Gastrocnemius medialis (tissue), 4 donors: ENCODE measurements around the gene ZNF365. TPM values are rescaled to one million over a fixed set of nuclear protein-coding genes. Genes with fewer than 3 reads are reported as not detected.
"Not testable (repeated sequence)": the region's sequence is repeated elsewhere in the genome, so short reads cannot be mapped to it uniquely, and the experiment has no call there.

Source experiments
- ATAC-seq, 2 donors: fragments of 150-250 bp; one replicate each; pipeline ENCODE4 v1.9.1; 2016
- DNase-seq, 2 donors: peaks; one replicate each; pipeline ENCODE4 v3.0.0-alpha.2; 2019
- H3K27ac ChIP-seq, 4 donors: fragments of 200-600 bp; sonication (generic); 1 replicate in 1 of 4; 2 replicates in 3 of 4; pipeline ENCODE4 v1.5.1; 2016 to 2018; ENCODE audit warnings: mild to moderate bottlenecking in 2 of 4, moderate library complexity in 1 of 4
- H3K27me3 ChIP-seq, 3 donors: fragments of 200-600 bp; sonication (generic) in 2 of 3; 1 replicate in 1 of 3; 2 replicates in 2 of 3; pipeline versions ENCODE4 v1.5.1 to v1.6.0; 2016 to 2019; ENCODE audit warnings: mild to moderate bottlenecking in 1 of 3, moderate library complexity in 1 of 3
- H3K36me3 ChIP-seq, 2 donors: fragments of 200-600 bp; sonication (generic) in 1 of 2; one replicate each; pipeline ENCODE4 v1.5.1; 2017 to 2018
- H3K4me1 ChIP-seq, 2 donors: fragments of 200-600 bp; sonication (generic) in 1 of 2; one replicate each; pipeline ENCODE4 v1.5.1; 2016 to 2017; ENCODE audit warnings: mild to moderate bottlenecking in 2 of 2
- H3K4me3 ChIP-seq, 4 donors: fragments of 200-600 bp; sonication (generic) in 3 of 4; 1 replicate in 1 of 4; 2 replicates in 3 of 4; pipeline ENCODE4 v1.5.1; 2016 to 2019; ENCODE audit warnings: mild to moderate bottlenecking in 2 of 4
- H3K9me3 ChIP-seq, 3 donors: fragments of 200-600 bp; sonication (generic) in 2 of 3; 1 replicate in 1 of 3; 2 replicates in 2 of 3; pipeline ENCODE4 v1.5.1; 2016 to 2019
- POLR2A ChIP-seq, 2 donors: fragments of 450-650 bp; IDR thresholded peaks; one replicate each; pipeline ENCODE4 v1.6.1; 2017; ENCODE audit warnings: antibody characterized with exemption in 2 of 2, mild to moderate bottlenecking in 2 of 2, moderate library complexity in 2 of 2
- in situ Hi-C, 4 donors: fragments of 200-750 bp; cut with MboI; loops; one replicate each; pipeline versions ENCODE4 v1.15.0 to v1.8.0; 2017; ENCODE audit warnings: low sequenced_read_pairs in 4 of 4
- intact Hi-C: fragments of 100-400 bp; cut with DNase I; formaldehyde crosslinking; loops from one replicate; pipeline ENCODE4 v1.15.1; 2023; ENCODE audit warnings: low total_unique reads
- total RNA-seq, 4 donors: library from RNA; depleted of rRNA; stranded (reverse); fragments of >200 nt; gene quantifications; one replicate each; pipeline versions ENCODE4 v1.1.0 to v1.2.3, GENCODE V29; 2016
- TF ChIP-seq, protein P1 (sequence below), 5 experiments: fragments of 450-650 bp in 3 of 5; fragments of 200-600 bp in 2 of 5; sonication (generic) in 2 of 5; IDR thresholded peaks in 4 of 5; conservative IDR thresholded peaks in 1 of 5; 1 replicate in 4 of 5; 2 replicates in 1 of 5; pipeline ENCODE4 v1.5.1; 2016 to 2019; ENCODE audit warnings: antibody characterized with exemption in 5 of 5, mild to moderate bottlenecking in 3 of 5, moderate library complexity in 3 of 5

The ZNF365 gene
- total RNA-seq, 4 donors from 2014 or later = not detected

- H3K4me3 ChIP-seq = no peak overlapping the region
- no peak for ATAC-seq
- in situ Hi-C loops = no loop called here
These were observed 19.3 kb upstream of the ZNF365 start for GRCh38 chr10:62354916-62355315.

DNA sequence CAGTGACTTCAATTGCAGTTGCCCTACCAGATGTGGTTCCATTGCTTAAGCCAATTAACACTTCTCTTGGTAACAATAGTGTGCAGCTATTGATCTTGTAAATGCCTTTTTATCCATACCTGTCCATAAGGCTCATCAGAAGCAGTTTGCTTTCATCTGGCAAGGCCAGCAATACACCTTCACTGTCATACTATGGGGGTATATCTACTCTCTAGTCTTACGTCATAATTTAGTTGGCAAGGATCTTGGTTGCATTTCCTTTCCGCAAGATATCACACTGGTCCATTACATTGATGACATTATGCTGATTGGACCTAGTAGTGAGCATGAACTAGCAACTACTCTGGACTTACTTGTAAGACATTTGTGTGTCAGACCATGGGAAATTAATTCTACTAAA, 17.7 kb upstream of the ZNF365 start:
- no peak for ATAC-seq
- intact Hi-C loops = no loop called here
- no peaks in the 10 kb centered on the region for H3K27me3 ChIP-seq
- in situ Hi-C loops = no loop called here
- no peaks in the 10 kb centered on the region for H3K36me3 ChIP-seq
- no peak overlapping the region for H3K4me3 ChIP-seq
- H3K4me1 ChIP-seq = no peaks in the 10 kb centered on the region
- no peaks in the 10 kb centered on the region for H3K9me3 ChIP-seq
- DNase-seq = no peak
- TF ChIP-seq POLR2A (IDR thresholded peaks at IDR 0.05) = no peak
- TF ChIP-seq, protein P1, sequence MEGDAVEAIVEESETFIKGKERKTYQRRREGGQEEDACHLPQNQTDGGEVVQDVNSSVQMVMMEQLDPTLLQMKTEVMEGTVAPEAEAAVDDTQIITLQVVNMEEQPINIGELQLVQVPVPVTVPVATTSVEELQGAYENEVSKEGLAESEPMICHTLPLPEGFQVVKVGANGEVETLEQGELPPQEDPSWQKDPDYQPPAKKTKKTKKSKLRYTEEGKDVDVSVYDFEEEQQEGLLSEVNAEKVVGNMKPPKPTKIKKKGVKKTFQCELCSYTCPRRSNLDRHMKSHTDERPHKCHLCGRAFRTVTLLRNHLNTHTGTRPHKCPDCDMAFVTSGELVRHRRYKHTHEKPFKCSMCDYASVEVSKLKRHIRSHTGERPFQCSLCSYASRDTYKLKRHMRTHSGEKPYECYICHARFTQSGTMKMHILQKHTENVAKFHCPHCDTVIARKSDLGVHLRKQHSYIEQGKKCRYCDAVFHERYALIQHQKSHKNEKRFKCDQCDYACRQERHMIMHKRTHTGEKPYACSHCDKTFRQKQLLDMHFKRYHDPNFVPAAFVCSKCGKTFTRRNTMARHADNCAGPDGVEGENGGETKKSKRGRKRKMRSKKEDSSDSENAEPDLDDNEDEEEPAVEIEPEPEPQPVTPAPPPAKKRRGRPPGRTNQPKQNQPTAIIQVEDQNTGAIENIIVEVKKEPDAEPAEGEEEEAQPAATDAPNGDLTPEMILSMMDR (IDR thresholded peaks at IDR 0.05 in 4 of 5, conservative IDR thresholded peaks at IDR 0.05 in 1 of 5) = no peak
- H3K27ac ChIP-seq = no peak overlapping the region

More at GRCh38 chr10:62354916-62355315, 19.3 kb upstream of the ZNF365 start:
- no peak for TF ChIP-seq POLR2A (IDR thresholded peaks at IDR 0.05)
- TF ChIP-seq, protein P1 (IDR thresholded peaks at IDR 0.05 in 4 of 5, conservative IDR thresholded peaks at IDR 0.05 in 1 of 5) = no peak
- Histone ChIP-seq H3K36me3 (no peaks in the 10 kb centered on the region), H3K27me3 (no peaks in the 10 kb centered on the region), H3K9me3 (no peaks in the 10 kb centered on the region), H3K27ac (no peak overlapping the region), H3K4me1 (no peaks in the 10 kb centered on the region)
- DNase-seq = no peak
- intact Hi-C loops = no loop called here

GRCh38 chr10:62358151-62358550, 16.0 kb upstream of the ZNF365 start:
- in situ Hi-C loops, H3K36me3 ChIP-seq, H3K27ac ChIP-seq, intact Hi-C loops, H3K4me1 ChIP-seq, H3K9me3 ChIP-seq, H3K4me3 ChIP-seq, H3K27me3 ChIP-seq, DNase-seq, ATAC-seq: not testable (repeated sequence)

GRCh38 chr10:62373639-62373994, 552 bp upstream of the ZNF365 start:
- Histone ChIP-seq H3K4me3 (peak overlapping the region; percentile 36 to 56 (median 41)), H3K36me3 (no peaks in the 10 kb centered on the region), H3K9me3 (no peaks in the 10 kb centered on the region), H3K27ac (no peak overlapping the region), H3K27me3 (peaks cover 12 to 23% (median 17%) of the 10 kb centered on the region in 3 donors), H3K4me1 (no peaks in the 10 kb centered on the region)
- no peak for TF ChIP-seq POLR2A (IDR thresholded peaks at IDR 0.05)
- TF ChIP-seq, protein P1 (IDR thresholded peaks at IDR 0.05 in 4 of 5, conservative IDR thresholded peaks at IDR 0.05 in 1 of 5) = no peak
- DNase-seq = no peak
- intact Hi-C loops = no loop called here
- no peak for ATAC-seq
- in situ Hi-C loops = no loop called here

GRCh38 chr10:62374862-62375710, 917 bp downstream of the ZNF365 start:
- no peak overlapping the region for H3K27ac ChIP-seq
- no peaks in the 10 kb centered on the region for H3K4me1 ChIP-seq
- H3K27me3 ChIP-seq = peaks cover 12 to 23% (median 17%) of the 10 kb centered on the region in 3 donors
- no peak for ATAC-seq
- intact Hi-C loops (no loop called here), in situ Hi-C loops (no loop called here)
- H3K36me3 ChIP-seq = no peaks in the 10 kb centered on the region
- H3K9me3 ChIP-seq = no peaks in the 10 kb centered on the region
- peak overlapping the region in 1 of 4 donors; percentile 43 for H3K4me3 ChIP-seq
- DNase-seq = no peak
- TF ChIP-seq, protein P1 (IDR thresholded peaks at IDR 0.05 in 4 of 5, conservative IDR thresholded peaks at IDR 0.05 in 1 of 5) = no peak
- TF ChIP-seq POLR2A (IDR thresholded peaks at IDR 0.05) = no peak
